Renal cortex interstitium (tissue), 11 donors: ENCODE results near the gene TMEM255B. TPM values are rescaled to one million over a fixed set of nuclear protein-coding genes. Genes with fewer than 3 reads are reported as not detected.
"Not testable (repeated sequence)": the region's sequence is repeated elsewhere in the genome, so short reads cannot be mapped to it uniquely, and the experiment has no call there.

Source experiments
- DNase-seq, 11 donors: peaks; one replicate each; pipeline ENCODE4 v3.0.0-alpha.2; 2013; ENCODE audit warnings: low read depth in 9 of 11, low spot score in 4 of 11; ENCODE audit errors: extremely low read depth in 1 of 11
- polyA plus RNA-seq, 3 donors: library from polyadenylated mRNA; unstranded; fragments of 120-200 nt; gene quantifications; one replicate each; pipeline ENCODE4 v1.2.1, GENCODE V29; 2013; ENCODE audit not compliant: insufficient read length in 3 of 3

Gene TMEM255B
- polyA plus RNA-seq, 3 donors, result 4.9 to 10.7 (median 7.0) TPM

- peak in 4 of 11 donors; percentile 56 to 68 (median 62) for DNase-seq
Measured at GRCh38 chr13:113777311-113778260, 18.6 kb downstream of the TMEM255B start.

- DNase-seq, result no peak
Measured at GRCh38 chr13:113781571-113781970, 22.5 kb downstream of the TMEM255B start.

- DNase-seq, result no peak
Measured at GRCh38 chr13:113782472-113782871, 23.4 kb downstream of the TMEM255B start.

GRCh38 chr13:113783200-113783881 is 24.3 kb downstream of the TMEM255B start:
- DNase-seq, result no peak

GRCh38 chr13:113783966-113784644 is 25.1 kb downstream of the TMEM255B start:
- no peak for DNase-seq

- DNase-seq, result no peak
Measured at GRCh38 chr13:113784645-113785024, 25.6 kb downstream of the TMEM255B start.

GRCh38 chr13:113785051-113786010 is 26.3 kb downstream of the TMEM255B start:
- no peak for DNase-seq

- no peak for DNase-seq
Measured at GRCh38 chr13:113786262-113786841, 27.3 kb downstream of the TMEM255B start.

GRCh38 chr13:113787694-113788093 is 28.7 kb downstream of the TMEM255B start:
- no peak for DNase-seq

- DNase-seq, result no peak
Measured at GRCh38 chr13:113788413-113789135, 29.5 kb downstream of the TMEM255B start.

GRCh38 chr13:113789167-113789566 is 30.1 kb downstream of the TMEM255B start:
- no peak for DNase-seq

- not testable (repeated sequence) for DNase-seq
Measured at GRCh38 chr13:113789931-113790330, 30.9 kb downstream of the TMEM255B start.

GRCh38 chr13:113791226-113791625 is 32.2 kb downstream of the TMEM255B start:
- DNase-seq, result no peak

GRCh38 chr13:113791761-113792160 is 32.7 kb downstream of the TMEM255B start:
- DNase-seq, result no peak

GRCh38 chr13:113792236-113792770 is 33.3 kb downstream of the TMEM255B start:
- DNase-seq, result no peak

GRCh38 chr13:113792886-113793717 is 34.1 kb downstream of the TMEM255B start:
- no peak for DNase-seq

- no peak for DNase-seq
Measured at GRCh38 chr13:113793718-113794085, 34.7 kb downstream of the TMEM255B start.
